ENCODE measurements around the gene FOXA3.

GRCh38 chr19:45828523-45828922, 35.6 kb upstream of the FOXA3 start:
- TF ChIP-seq, protein P1, sequence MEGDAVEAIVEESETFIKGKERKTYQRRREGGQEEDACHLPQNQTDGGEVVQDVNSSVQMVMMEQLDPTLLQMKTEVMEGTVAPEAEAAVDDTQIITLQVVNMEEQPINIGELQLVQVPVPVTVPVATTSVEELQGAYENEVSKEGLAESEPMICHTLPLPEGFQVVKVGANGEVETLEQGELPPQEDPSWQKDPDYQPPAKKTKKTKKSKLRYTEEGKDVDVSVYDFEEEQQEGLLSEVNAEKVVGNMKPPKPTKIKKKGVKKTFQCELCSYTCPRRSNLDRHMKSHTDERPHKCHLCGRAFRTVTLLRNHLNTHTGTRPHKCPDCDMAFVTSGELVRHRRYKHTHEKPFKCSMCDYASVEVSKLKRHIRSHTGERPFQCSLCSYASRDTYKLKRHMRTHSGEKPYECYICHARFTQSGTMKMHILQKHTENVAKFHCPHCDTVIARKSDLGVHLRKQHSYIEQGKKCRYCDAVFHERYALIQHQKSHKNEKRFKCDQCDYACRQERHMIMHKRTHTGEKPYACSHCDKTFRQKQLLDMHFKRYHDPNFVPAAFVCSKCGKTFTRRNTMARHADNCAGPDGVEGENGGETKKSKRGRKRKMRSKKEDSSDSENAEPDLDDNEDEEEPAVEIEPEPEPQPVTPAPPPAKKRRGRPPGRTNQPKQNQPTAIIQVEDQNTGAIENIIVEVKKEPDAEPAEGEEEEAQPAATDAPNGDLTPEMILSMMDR (IDR thresholded peaks at IDR 0.05), result no peak
- TF ChIP-seq EP300 (IDR thresholded peaks at IDR 0.05; ENCODE audit: low read depth), result no peak
